Measurements from ENCODE around the gene FAM149A.

FAM149A gene

DNA sequence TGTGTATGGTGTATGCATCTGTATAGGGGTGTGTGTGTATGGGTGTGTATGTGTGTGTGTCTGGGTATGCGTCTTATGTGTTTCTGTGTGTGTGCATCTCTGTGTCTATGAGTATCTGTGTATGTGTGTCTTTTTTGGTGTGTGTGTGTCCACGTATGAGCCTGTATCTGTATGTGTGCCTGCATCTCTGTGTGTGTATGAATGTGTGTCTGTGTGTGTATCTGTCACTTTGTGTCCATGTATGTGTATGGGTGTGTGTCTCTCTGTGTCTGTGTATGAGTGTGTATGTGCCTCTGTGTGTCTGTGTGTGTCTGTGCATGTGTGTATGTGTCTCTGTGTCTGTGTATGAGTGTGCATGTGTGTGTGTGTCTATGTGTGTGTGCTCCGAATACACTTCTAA lies 24.3 kb downstream of the FAM149A start:
- TF ChIP-seq, protein P1, sequence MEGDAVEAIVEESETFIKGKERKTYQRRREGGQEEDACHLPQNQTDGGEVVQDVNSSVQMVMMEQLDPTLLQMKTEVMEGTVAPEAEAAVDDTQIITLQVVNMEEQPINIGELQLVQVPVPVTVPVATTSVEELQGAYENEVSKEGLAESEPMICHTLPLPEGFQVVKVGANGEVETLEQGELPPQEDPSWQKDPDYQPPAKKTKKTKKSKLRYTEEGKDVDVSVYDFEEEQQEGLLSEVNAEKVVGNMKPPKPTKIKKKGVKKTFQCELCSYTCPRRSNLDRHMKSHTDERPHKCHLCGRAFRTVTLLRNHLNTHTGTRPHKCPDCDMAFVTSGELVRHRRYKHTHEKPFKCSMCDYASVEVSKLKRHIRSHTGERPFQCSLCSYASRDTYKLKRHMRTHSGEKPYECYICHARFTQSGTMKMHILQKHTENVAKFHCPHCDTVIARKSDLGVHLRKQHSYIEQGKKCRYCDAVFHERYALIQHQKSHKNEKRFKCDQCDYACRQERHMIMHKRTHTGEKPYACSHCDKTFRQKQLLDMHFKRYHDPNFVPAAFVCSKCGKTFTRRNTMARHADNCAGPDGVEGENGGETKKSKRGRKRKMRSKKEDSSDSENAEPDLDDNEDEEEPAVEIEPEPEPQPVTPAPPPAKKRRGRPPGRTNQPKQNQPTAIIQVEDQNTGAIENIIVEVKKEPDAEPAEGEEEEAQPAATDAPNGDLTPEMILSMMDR (IDR thresholded peaks at IDR 0.05; ENCODE audit: insufficient read depth, low read depth, low read length, missing control alignments), result no peak
- no peak for DNase-seq (ENCODE audit: low read depth)
- H3K4me3 ChIP-seq (ENCODE audit: low read depth, low read length), result no peak overlapping the region

DNA sequence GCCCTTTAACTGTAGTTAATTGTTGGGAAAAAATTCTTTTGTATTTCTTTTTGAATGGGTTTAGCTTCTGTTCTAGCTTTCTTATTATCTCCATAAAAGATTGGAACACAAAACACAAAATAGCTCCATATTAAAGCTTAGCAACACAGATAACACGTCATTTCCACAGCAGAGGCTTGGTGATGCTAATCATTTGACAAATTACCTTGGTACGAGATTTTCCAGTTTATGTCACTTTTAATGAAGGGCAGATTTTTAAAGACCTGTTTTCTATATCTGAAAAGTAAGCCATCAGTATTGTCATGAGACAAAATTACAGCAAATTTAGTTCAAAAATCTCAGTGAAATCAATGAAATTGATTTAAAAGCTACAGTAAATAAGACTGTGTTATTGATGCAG lies 27.4 kb downstream of the FAM149A start:
- TF ChIP-seq, protein P1 (IDR thresholded peaks at IDR 0.05; ENCODE audit: insufficient read depth, low read depth, low read length, missing control alignments), result no peak
- H3K4me3 ChIP-seq (ENCODE audit: low read depth, low read length), result no peak overlapping the region
- DNase-seq (ENCODE audit: low read depth), result no peak

DNA sequence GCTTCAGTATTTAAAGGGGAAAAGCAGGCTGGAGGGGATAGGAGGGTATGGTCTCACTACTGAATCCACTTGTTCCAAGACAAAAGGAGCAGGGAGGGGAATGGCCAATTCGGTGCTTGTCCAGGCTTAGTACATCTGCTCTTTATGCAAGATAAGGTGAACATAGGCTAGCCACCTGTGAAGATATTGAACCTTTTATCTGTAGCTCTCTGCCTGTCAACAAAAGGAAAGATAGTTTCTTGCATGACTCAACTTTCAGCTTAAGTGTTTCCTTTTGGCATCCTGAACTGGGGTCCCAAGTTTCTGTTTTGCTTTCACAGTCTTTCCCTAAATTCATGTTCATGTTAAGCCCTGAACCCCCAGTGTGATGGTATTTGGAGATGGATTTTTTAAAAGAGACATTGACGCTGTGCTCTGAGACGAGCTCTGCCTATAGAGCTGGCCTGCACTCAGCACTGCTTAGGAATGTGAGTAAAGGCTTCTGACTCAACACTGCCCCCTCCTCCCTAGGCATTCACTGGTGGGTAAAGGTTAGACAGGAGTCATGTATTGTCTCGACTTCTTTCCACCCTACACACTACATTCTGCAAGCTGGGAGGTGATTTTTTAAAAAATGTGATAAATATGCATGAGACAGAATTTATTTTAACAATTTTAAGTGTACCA lies 28.2 kb downstream of the FAM149A start:
- no peak overlapping the region for H3K4me3 ChIP-seq (ENCODE audit: low read depth, low read length)
- TF ChIP-seq, protein P1 (IDR thresholded peaks at IDR 0.05; ENCODE audit: insufficient read depth, low read depth, low read length, missing control alignments), result no peak
- no peak for DNase-seq (ENCODE audit: low read depth)

DNA sequence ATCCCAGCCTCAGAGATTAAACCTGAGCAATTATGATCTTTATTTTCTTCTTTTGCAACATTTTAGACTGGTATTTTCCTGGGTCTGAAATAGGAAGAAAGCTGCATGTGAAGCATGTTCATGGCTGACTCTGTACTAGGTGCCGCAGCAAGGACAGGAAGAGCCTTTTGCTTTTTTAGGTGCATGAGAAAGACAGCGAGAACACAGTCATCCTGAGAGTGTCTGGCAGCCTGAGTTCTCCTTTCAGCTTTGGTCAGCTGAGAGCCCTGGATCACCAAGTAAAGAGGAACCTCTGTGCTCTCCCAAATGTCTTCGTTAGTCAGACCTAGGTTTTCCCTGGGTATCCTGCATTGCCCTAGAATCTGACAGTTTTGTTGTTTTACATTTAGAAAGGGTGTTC lies 29.8 kb downstream of the FAM149A start:
- DNase-seq (ENCODE audit: low read depth), result peak; percentile 89
- 0 out of 2 replicates have a peak overlapping the region, but pooled peaks have one; percentile 14 for H3K4me3 ChIP-seq (ENCODE audit: low read depth, low read length)
- TF ChIP-seq, protein P1 (IDR thresholded peaks at IDR 0.05; ENCODE audit: insufficient read depth, low read depth, low read length, missing control alignments), result no peak

DNA sequence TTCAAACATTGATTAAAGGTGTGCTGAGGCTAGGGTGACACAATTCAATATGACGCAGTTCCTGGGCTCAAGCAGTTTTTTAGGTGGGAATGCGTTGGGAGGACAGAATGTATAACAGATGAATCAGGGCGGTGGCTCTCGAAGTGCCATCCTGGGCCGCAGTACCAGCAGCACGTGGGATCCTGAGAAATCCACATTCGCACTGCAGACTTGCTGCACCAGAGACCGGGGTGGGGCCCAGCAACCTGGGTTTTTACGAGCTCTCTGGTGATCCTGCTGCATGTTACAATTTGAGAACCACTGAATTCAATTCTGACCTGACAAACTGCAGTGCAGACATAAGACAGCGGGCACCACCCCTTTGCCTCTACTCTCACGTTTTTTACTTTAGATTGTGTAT lies 30.4 kb downstream of the FAM149A start:
- TF ChIP-seq, protein P1 (IDR thresholded peaks at IDR 0.05; ENCODE audit: insufficient read depth, low read depth, low read length, missing control alignments), result no peak
- DNase-seq (ENCODE audit: low read depth), result no peak
- H3K4me3 ChIP-seq (ENCODE audit: low read depth, low read length), result no peak overlapping the region

DNA sequence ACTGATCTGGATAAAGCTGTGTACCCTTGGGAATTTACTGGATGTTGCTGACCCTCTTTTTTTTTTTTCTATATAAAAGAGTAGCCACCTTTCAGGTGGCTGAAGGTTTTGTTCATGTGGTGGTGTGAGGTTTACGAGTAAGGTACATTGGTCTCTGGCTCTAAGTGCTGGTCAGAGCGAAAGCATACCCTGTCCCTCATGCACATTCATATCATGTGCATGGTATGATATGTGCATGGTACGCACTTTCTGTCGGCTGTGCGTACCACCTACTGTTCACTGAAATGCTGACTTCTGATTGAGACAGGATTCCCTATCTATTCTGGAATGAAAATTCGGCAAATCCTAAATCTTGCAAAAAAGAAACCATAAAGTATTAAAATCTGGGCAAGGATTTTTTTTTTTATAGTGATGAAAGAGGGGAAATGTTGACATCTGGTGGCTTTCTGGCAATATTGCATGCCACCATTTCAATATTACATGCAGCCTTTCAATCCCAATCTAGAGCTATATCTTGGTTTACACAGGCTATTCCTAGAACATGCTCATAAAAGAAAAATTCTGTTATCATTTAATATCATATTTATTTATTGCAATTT lies 32.8 kb downstream of the FAM149A start:
- TF ChIP-seq, protein P1 (IDR thresholded peaks at IDR 0.05; ENCODE audit: insufficient read depth, low read depth, low read length, missing control alignments), result peak; percentile 57
- peak; percentile 29 for DNase-seq (ENCODE audit: low read depth)
- H3K4me3 ChIP-seq (ENCODE audit: low read depth, low read length), result no peak overlapping the region

Data from GM12865 (cell line).